Measurements from ENCODE around the gene POPDC3. TPM values are rescaled to one million over a fixed set of nuclear protein-coding genes. Genes with fewer than 3 reads are reported as not detected.

Gene POPDC3
- total RNA-seq, 4 donors from 2014 or later: 0.79 to 1.8 TPM; not detected in 2

DNA sequence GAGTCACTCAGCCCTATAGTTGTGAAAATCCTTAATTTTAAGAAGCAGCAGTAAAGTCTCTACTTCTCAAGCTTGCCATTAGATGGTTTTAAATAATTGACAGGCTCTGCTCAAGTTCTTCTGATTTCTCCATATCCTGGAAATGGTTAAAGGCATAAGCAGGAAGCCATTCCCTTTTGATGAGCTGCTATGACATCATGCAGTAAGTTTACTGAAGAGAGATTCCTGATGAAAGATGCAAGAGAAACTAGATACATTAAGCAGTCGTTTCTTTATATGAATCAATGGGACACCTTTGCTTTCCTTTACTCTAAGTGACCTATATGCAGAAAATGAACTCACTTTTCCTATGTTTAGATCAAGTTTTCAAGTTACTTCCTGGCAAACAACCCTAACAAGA, 9.8 kb downstream of the POPDC3 start:
- no peak for TF ChIP-seq POLR2AphosphoS5 (IDR thresholded peaks at IDR 0.05)
- TF ChIP-seq, protein P1, sequence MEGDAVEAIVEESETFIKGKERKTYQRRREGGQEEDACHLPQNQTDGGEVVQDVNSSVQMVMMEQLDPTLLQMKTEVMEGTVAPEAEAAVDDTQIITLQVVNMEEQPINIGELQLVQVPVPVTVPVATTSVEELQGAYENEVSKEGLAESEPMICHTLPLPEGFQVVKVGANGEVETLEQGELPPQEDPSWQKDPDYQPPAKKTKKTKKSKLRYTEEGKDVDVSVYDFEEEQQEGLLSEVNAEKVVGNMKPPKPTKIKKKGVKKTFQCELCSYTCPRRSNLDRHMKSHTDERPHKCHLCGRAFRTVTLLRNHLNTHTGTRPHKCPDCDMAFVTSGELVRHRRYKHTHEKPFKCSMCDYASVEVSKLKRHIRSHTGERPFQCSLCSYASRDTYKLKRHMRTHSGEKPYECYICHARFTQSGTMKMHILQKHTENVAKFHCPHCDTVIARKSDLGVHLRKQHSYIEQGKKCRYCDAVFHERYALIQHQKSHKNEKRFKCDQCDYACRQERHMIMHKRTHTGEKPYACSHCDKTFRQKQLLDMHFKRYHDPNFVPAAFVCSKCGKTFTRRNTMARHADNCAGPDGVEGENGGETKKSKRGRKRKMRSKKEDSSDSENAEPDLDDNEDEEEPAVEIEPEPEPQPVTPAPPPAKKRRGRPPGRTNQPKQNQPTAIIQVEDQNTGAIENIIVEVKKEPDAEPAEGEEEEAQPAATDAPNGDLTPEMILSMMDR (IDR thresholded peaks at IDR 0.05): no peak
- TF ChIP-seq EP300 (IDR thresholded peaks at IDR 0.05; ENCODE audit: low read depth): no peak
- no peak for TF ChIP-seq POLR2A (IDR thresholded peaks at IDR 0.05)
- Histone ChIP-seq H3K4me3 (no peak overlapping the region), H3K36me3 (no peaks in the 10 kb centered on the region), H3K27ac (no peak overlapping the region), H3K27me3 (peaks cover 5% of the 10 kb centered on the region), H3K9me3 (no peaks in the 10 kb centered on the region), H3K4me1 (no peaks in the 10 kb centered on the region)
- intact Hi-C loops (cut with DNase I; ENCODE audit: low total_unique reads) (no loop called here), in situ Hi-C loops (cut with MboI; ENCODE audit: low pct_ligation_motif_present in 1 of 4, low pct_unique_long_range_greater_than_20kb in 1 of 4, low sequenced_read_pairs in 3 of 4) (no loop called here)
- no peak for DNase-seq
- 0 to 20% methylated on average over 1 of the region's 1 CpG for WGBS, 2 donors (ENCODE audit: low coverage in 1 of 2)

DNA sequence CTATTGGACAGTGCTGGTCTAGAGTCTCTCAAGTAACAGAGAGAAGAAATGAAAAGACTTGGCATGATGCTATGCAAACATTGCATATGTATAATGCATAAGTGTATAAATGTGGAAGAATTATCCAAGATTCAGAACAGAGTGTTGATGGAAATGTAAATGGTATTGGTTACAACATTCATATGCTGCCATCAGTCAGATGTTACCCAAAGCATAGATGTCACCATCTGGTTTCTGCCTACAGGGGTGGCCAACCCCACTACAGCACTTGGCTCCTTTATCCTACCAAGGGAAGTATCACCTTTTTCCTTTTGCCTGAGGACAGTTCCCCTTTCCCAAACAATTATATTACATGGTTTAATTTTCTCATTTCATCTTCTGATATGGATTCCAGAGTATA, 11.9 kb downstream of the POPDC3 start:
- no peaks in the 10 kb centered on the region for H3K4me1 ChIP-seq
- in situ Hi-C loops (cut with MboI; ENCODE audit: low pct_ligation_motif_present in 1 of 4, low pct_unique_long_range_greater_than_20kb in 1 of 4, low sequenced_read_pairs in 3 of 4) (no loop called here), intact Hi-C loops (cut with DNase I; ENCODE audit: low total_unique reads) (no loop called here)
- no peaks in the 10 kb centered on the region for H3K27me3 ChIP-seq
- no peak overlapping the region for H3K27ac ChIP-seq
- H3K36me3 ChIP-seq: no peaks in the 10 kb centered on the region
- no peaks in the 10 kb centered on the region for H3K9me3 ChIP-seq
- DNase-seq: no peak
- no peak for TF ChIP-seq POLR2A (IDR thresholded peaks at IDR 0.05)
- TF ChIP-seq, protein P1 (IDR thresholded peaks at IDR 0.05): no peak
- TF ChIP-seq EP300 (IDR thresholded peaks at IDR 0.05; ENCODE audit: low read depth): no peak
- TF ChIP-seq POLR2AphosphoS5 (IDR thresholded peaks at IDR 0.05): no peak
- H3K4me3 ChIP-seq: no peak overlapping the region

DNA sequence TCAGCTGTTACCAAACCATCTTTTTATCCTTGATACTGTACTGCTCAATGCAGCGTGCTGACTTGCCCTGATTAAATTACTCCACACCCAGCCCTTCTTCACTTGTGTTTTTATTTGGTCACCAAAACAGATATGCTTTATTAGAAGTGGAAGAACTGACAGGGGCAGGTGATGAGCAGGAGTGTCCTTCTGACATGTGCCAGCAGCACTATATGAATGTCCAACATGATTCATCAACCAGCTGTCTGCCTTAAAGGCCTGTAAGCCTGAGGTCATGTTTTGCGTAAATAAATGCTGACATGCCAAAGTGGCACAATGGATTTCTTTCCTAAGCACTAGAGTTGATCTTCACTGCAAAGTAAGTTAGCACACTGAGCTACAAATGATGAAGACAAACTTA, 15.4 kb downstream of the POPDC3 start:
- TF ChIP-seq EP300 (IDR thresholded peaks at IDR 0.05; ENCODE audit: low read depth) (no peak), POLR2A (IDR thresholded peaks at IDR 0.05) (no peak), POLR2AphosphoS5 (IDR thresholded peaks at IDR 0.05) (no peak)
- TF ChIP-seq, protein P1 (IDR thresholded peaks at IDR 0.05): no peak
- no peak overlapping the region for H3K27ac ChIP-seq
- no peaks in the 10 kb centered on the region for H3K27me3 ChIP-seq
- 38 to 79% methylated on average over 1 to 2 of the region's 2 CpGs for WGBS, 2 donors (ENCODE audit: low coverage in 1 of 2)
- H3K4me3 ChIP-seq: no peak overlapping the region
- no peaks in the 10 kb centered on the region for H3K4me1 ChIP-seq
- no peaks in the 10 kb centered on the region for H3K9me3 ChIP-seq
- intact Hi-C loops (cut with DNase I; ENCODE audit: low total_unique reads): no loop called here
- no peak for DNase-seq
- H3K36me3 ChIP-seq: no peaks in the 10 kb centered on the region
- in situ Hi-C loops (cut with MboI; ENCODE audit: low pct_ligation_motif_present in 1 of 4, low pct_unique_long_range_greater_than_20kb in 1 of 4, low sequenced_read_pairs in 3 of 4): no loop called here

DNA sequence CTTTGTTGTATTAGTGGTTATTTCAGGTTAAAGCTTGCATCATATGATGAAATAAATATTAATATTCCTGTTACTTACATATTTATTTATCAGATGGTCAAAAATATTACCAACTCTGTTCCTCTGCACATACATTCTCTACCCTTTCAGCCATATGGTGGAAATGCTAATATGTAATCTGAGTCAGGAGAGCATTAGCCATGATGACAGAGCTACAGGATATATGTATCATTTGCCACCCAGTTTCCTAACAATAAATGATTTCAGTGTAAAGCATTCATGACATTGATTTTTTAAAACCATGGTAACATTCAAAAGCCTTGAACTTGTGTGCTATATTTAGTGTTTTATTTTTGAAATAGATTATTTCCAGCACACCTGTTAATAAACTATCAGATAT, 16.6 kb downstream of the POPDC3 start:
- no peaks in the 10 kb centered on the region for H3K9me3 ChIP-seq
- no peaks in the 10 kb centered on the region for H3K4me1 ChIP-seq
- DNase-seq: no peak
- no peak overlapping the region for H3K27ac ChIP-seq
- no peaks in the 10 kb centered on the region for H3K36me3 ChIP-seq
- in situ Hi-C loops (cut with MboI; ENCODE audit: low pct_ligation_motif_present in 1 of 4, low pct_unique_long_range_greater_than_20kb in 1 of 4, low sequenced_read_pairs in 3 of 4): no loop called here
- H3K27me3 ChIP-seq: no peaks in the 10 kb centered on the region
- no peak overlapping the region for H3K4me3 ChIP-seq
- intact Hi-C loops (cut with DNase I; ENCODE audit: low total_unique reads): no loop called here
- TF ChIP-seq EP300 (IDR thresholded peaks at IDR 0.05; ENCODE audit: low read depth) (no peak), POLR2A (IDR thresholded peaks at IDR 0.05) (no peak), POLR2AphosphoS5 (IDR thresholded peaks at IDR 0.05) (no peak)
- TF ChIP-seq, protein P1 (IDR thresholded peaks at IDR 0.05): no peak

Data from transverse colon (tissue), 4 donors.